Left colon (tissue), 2 donors: ENCODE measurements around the gene NEMF. TPM values are rescaled to one million over a fixed set of nuclear protein-coding genes. Genes with fewer than 3 reads are reported as not detected.
"Not testable (repeated sequence)": the region's sequence is repeated elsewhere in the genome, so short reads cannot be mapped to it uniquely, and the experiment has no call there.

Source experiments
- ATAC-seq: fragments of 200-7000 bp; cut with Tn5 transposase; one replicate; pipeline ENCODE4 v1.9.1; 2020; ENCODE audit warnings: mild to moderate bottlenecking, moderate library complexity
- DNase-seq, 2 donors: peaks; one replicate each; pipeline ENCODE4 v3.0.0-alpha.2; 2020
- intact Hi-C, 2 donors: fragments of 100-400 bp; cut with DNase I in 1 of 2; cut with micrococcal nuclease in 1 of 2; formaldehyde crosslinking; loops; one replicate each; pipeline versions ENCODE4 v1.11.2 to v1.14.0; 2022; cut with DNase I, micrococcal nuclease
- total RNA-seq, 2 donors: library from RNA; stranded (reverse); fragmentation: NEBNext Ultra II Directional; extraction: Animal tissue kit (Norgen Biotek cat#: 25700); gene quantifications; one replicate each; pipeline ENCODE4 v1.2.1, GENCODE V29; 2021
- donor health status: DM: no; HTN: no; CAD: no.
- donor health status: DM: yes; HTN: yes; CAD: no.

The NEMF gene
- total RNA-seq, 2 donors from 2014 or later = 53.2 to 62.1 TPM

DNA sequence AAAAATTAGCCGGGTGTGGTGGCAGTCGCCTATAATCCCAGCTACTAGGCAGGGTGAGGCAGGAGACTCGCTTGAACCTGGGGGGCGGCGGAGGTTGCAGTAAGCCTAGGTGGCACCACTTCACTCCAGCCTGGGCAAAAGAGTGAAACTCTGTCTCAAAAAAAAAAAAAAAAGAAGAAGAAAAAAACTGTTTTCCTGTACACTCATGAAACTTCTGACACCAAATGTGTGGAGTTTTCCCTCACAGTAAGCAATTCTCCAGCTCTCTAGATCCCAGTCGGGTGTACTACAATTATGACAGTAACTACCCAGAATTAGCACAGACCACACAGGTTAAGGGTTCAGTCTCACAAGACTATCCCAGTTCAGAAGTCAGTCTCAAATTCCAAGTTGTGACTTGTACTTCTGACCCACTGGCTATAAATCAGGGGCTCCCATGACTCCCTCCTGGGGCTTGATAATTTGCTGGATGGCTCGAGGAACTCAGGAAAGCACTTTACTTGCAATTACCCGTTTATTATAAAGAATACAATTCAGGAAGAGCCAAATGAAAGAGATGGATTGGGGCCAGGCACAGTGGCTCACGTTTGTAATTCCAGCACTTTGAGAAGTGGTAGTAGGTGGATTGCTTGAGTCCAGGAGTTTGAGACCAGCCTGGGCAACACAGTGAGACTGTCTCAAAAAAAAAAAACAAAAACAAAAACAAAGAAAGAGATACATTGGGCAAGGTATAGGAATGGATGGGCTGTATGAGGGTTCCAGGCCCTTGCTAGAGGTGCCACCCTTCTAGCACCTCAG lies 27.9 kb upstream of the NEMF start:
- peak; percentile 80 for ATAC-seq
- intact Hi-C loops = no loop called here
- no peak for DNase-seq

GRCh38 chr14:49879646-49880204 lies 27.1 kb upstream of the NEMF start:
- DNase-seq = peak; percentile 51 to 65
- intact Hi-C loops = loop anchor here in 1 of 2 donors (5.0 kb wide), 1 partner anchor 223 kb away; no protein-coding TSS in a partner anchor
- peak; percentile 87 for ATAC-seq

DNA sequence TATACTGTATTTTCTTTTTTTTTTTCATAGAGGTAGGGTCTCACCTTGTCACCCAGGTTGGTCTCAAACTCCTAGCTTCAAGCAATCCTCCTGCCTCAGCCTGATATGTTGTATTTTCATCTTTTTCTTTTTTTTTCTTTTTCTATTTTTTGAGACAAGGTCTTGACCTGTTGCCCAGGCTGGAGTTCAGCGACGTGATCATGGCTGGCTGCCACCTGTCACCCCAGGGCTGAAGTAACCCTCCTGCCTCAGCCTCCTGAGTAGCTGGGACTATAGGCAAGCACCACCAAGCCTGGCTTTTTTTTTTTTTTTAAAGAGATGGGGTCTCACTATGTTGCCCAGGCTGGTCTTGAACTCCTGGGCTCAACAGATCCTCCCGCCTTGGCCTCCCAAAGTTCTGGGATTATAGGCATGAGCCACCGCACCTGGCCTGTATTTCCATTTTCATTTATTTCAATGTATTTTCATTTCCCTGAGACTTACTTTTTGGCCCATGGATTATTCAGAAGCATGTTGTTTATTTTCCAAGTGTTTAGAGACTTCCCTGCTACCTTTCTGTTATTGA lies 24.1 kb upstream of the NEMF start:
- ATAC-seq = no peak
- DNase-seq = no peak
- intact Hi-C loops = loop anchor here in 1 of 2 donors (5.0 kb wide), 1 partner anchor 226 kb away; no protein-coding TSS in a partner anchor

GRCh38 chr14:49875640-49876198 lies 23.1 kb upstream of the NEMF start:
- DNase-seq = no peak
- no peak for ATAC-seq
- intact Hi-C loops = loop anchor here in 1 of 2 donors (5.0 kb wide), 1 partner anchor 227 kb away; no protein-coding TSS in a partner anchor

DNA sequence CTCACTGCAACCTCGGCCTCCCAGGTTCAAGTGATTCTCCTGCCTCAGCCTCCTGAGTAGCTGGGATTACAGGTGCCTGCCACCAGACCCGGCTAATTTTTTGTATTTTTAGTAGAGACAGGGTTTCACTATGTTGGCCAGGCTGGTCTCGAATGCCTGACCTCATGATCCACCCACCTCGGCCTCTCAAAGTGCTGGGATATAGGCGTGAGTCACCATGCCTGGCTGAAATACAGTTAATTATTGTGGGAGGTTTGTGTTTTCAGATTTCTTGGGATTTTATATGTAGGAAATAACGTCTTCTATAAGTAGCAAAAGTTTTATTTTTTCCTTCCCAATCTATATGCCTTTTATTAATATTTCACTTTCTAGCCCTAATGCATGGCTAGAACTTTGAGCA lies 21.0 kb upstream of the NEMF start:
- intact Hi-C loops = not testable (repeated sequence)

GRCh38 chr14:49870908-49871307 lies 18.3 kb upstream of the NEMF start:
- intact Hi-C loops = no loop called here
- ATAC-seq (no peak), DNase-seq (no peak)

More for the DNA sequence above, 21.0 kb upstream of the NEMF start:
- not testable (repeated sequence) for ATAC-seq, DNase-seq

DNA sequence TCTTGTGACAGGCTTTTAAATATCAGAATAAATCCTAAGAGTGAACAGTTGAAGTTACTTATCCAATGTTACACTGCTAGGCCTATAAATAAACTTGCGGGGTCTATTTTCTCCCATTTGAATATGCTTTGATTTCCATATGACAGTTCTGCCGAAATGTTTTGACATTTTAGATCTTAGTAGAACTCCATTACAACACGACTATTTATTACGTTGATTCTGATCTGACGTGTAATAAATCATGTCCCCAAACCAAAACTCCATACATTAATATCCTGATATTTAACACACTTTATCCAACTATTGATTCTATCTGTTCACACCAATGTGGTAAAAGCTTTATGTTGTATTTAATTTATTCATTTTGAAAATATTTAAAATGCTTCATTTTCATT lies 16.1 kb upstream of the NEMF start:
- DNase-seq = no peak
- intact Hi-C loops = loop anchor here in 1 of 2 donors (10.0 kb wide), 1 partner anchor 136 kb away; no protein-coding TSS in a partner anchor

DNA sequence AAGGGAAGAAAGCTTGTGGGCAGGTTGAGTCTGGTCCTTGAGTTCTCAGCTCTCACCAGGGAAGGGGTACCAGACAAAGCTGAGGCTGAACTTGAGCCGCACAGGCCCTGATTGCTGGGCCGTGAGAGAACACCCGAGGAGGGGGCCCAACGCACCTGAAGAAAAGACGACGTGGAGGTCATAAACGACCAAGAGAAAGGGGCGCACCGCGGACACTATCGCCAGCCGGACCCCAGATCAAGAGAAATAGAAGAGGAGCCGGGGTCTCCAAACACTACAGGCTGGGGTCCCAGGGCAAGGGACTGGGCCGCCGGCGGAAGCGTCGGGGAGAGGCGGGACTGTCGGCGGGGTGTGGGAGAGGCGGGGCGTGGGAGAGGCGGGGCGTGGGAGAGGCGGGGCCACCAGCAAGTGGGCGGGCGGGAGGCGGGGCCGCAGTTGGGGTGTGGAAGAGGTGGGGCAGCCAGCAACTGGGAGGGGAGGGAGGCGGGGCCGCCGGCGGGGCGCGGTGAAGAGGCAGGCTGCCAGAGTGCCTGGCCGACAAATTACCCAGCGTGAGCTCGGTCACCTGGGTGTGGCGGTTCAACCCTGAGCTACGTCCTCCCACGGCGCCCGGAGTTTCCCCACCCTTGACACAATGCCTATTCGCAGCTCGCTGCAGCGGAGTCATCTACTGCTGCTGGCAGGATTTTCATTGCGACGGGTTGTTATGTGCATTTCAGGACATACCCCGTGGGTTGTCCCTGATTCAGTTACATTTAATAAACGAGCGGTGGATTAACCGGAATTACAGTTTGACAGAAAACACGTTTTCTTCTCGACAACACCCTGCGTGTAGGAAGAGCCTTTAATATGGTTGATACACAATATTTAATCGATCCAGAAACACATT lies 15.5 kb upstream of the NEMF start:
- DNase-seq (peak; percentile 98 to 99), ATAC-seq (peak; percentile 93)
- intact Hi-C loops = loop anchor here in 1 of 2 donors (10.0 kb wide), 1 partner anchor 137 kb away; no protein-coding TSS in a partner anchor

More for the DNA sequence above, 16.1 kb upstream of the NEMF start:
- no peak for ATAC-seq

DNA sequence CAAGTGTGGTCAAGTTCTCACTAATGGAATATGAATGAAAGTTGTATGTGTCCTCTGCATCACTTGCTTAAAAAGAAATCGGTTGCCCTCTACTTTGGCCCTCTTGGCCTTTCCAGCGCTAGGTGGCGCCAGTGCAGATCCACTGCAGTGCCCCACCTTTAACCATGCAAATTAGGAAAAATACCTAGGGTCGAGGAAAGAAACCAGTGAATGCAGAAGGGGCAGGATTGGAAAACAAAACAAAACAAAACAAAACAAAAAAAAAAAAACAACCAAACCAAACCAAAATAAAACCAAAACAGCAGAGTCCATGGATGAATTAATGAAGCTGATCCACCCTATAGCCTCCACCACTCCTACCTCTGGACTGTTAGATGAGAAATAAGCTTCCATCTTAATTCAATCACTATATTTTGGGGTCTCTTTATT lies 12.9 kb upstream of the NEMF start:
- intact Hi-C loops = loop anchor here in 1 of 2 donors (10.0 kb wide), 1 partner anchor 139 kb away; no protein-coding TSS in a partner anchor
- no peak for ATAC-seq

DNA sequence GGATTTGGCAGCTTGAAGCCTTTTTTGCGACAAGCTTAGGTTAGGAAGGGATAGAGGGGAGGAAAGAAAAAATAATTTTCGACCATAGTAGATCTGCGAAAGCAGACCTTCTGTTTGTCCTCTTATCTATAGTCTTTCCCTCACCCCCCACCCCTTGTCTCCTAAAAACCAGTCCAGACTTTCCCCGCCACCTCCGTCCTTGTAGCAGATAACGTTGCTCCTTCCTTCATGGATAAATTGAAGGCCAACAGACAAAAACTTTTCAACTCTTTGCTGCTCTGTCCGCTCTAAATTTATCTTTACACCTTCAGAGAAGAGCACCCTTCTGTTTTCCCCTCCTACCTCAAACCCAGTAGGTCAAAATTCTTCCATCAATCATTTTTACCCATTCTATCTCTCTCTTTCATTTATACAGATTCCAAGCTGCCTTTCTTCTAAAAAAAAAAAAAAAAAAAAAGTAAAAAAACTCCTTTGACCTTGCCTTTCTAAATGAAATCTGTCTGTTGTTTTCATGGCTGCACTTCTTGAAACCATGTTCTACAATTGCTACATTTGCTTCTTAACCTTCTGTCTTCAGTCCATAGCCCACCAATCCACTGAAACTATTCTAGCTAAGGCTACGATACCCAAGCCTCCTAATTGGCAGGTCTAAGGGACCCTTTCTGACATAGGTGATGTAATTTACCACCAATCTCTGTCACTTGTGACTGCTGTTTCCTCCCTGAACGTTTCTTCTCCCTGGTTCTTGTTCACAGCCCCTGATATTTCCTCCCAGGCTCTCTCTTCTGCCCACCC lies 11.1 kb upstream of the NEMF start:
- ATAC-seq = no peak
- DNase-seq = no peak
- intact Hi-C loops = loop anchor here in 1 of 2 donors (5.0 to 10.0 kb wide), 2 partner anchors 141 to 244 kb away; no protein-coding TSS in a partner anchor

More for the DNA sequence above, 12.9 kb upstream of the NEMF start:
- DNase-seq = peak; percentile 80 to 94

- intact Hi-C loops = loop anchor here in 1 of 2 donors (5.0 to 10.0 kb wide), 2 partner anchors 143 to 245 kb away; no protein-coding TSS in a partner anchor
- peak; percentile 52 for ATAC-seq
- peak; percentile 71 to 88 for DNase-seq
These were observed 9.6 kb upstream of the NEMF start for GRCh38 chr14:49862089-49862673.

GRCh38 chr14:49861699-49862088 lies 9.1 kb upstream of the NEMF start:
- ATAC-seq (peak; percentile 16), DNase-seq (peak; percentile 67 to 69)
- intact Hi-C loops = loop anchor here in 1 of 2 donors (5.0 to 10.0 kb wide), 2 partner anchors 143 to 246 kb away; no protein-coding TSS in a partner anchor

GRCh38 chr14:49860988-49861698 lies 8.6 kb upstream of the NEMF start:
- intact Hi-C loops = loop anchor here in 1 of 2 donors (5.0 to 10.0 kb wide), 2 partner anchors 144 to 246 kb away; no protein-coding TSS in a partner anchor
- DNase-seq (no peak), ATAC-seq (no peak)

DNA sequence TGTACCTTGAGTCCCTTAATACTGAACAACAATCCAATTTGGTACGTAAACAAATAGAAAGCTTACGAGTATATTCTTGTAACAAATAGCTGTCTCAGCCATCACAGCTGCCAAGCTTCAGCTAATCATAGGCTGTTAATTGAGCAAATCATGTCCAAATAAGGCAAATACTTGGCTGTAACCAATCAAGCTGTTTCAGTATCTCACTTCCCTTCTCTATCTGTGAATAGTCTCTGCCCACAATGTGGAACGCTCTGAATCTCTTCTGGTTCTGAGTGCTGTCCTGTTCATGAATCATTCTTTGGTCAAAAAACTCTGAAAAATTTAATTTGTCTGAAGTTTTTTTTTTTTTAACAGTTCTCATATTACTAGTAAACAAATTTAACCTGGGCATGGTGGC lies 5.8 kb upstream of the NEMF start:
- ATAC-seq (no peak), DNase-seq (no peak)
- intact Hi-C loops = loop anchor here in 1 of 2 donors (10.0 kb wide), 1 partner anchor 256 kb away; the partner anchor contains the start of gene VCPKMT

DNA sequence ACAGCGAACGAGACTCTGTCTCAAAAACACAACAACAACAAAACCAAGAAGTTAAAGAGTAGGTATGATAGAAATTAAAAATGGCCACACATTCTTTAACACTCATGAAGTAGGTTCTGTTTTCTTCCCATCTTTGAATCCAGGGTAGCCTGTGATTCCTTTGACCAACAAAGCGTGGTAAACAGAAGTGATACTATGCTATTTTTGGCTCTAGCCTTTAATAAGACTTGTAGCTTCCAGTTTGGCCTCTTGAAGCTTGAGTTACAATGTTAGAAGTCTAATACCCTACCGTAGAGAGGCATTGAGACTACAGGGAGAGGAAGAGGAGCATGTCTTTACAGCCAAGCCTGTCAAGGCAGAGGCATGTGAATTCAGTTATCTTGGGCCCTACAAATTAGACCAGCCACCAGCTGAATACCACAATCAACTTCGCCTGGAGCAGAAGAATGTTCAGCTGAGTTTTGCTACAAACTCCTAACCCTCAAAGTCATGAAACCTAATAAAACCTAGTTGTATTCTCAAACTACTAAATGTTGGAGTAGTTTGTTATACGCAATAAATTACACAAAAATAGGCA lies 4.9 kb upstream of the NEMF start:
- intact Hi-C loops = loop anchor here in 1 of 2 donors (10.0 kb wide), 1 partner anchor 257 kb away; the partner anchor contains the start of gene VCPKMT
- ATAC-seq (no peak), DNase-seq (no peak)
